ENCODE results near the gene DIDO1. TPM values are rescaled to one million over a fixed set of nuclear protein-coding genes. Genes with fewer than 3 reads are reported as not detected.

The DIDO1 gene
- total RNA-seq, 4 donors from 2014 or later = 64.6 to 143 (median 79.2) TPM

DNA sequence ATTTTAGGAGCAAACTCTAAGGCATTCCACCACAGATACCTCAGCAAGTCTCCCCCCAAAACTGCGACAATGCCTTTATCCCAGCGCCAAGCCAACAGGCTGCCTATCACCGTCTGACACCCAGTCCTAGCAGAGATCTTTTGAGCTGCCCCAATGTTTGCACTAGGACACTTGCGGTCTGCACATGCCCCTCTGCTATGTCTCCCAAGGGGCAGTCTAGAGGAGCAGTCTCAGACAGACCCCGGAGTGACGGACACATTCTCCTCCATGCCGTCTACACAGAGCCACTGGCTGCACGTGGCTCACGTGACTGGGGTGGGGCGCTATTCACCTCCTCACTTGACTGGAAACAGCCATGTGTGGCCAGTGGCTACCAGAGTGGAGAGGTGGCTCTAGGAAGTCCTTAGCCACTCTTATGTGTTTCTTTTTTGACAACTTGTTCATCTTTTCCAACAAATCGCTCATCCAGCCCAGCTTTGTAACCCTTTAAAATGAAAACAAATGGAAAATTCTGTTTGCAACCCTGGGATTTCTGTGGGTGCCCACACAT is 16.0 kb downstream of the DIDO1 start:
- no peak overlapping the region for H3K4me3 ChIP-seq
- H3K4me1 ChIP-seq = peaks cover 24% of the 10 kb centered on the region
- TF ChIP-seq CTCF (IDR thresholded peaks at IDR 0.05) (no peak), EP300 (IDR thresholded peaks at IDR 0.05) (no peak), POLR2A (IDR thresholded peaks at IDR 0.05) (no peak), POLR2AphosphoS5 (IDR thresholded peaks at IDR 0.05) (no peak)
- H3K27me3 ChIP-seq = no peaks in the 10 kb centered on the region
- no peak for DNase-seq (ENCODE audit: low spot score in 2 of 2)
- no peaks in the 10 kb centered on the region for H3K9me3 ChIP-seq
- H3K27ac ChIP-seq = no peak overlapping the region
- WGBS = 91% methylated on average over 11 of the region's 11 CpGs
- peaks cover 82% of the 10 kb centered on the region for H3K36me3 ChIP-seq

- Histone ChIP-seq H3K27ac (no peak overlapping the region), H3K4me1 (peaks cover 13% of the 10 kb centered on the region), H3K27me3 (no peaks in the 10 kb centered on the region), H3K9me3 (no peaks in the 10 kb centered on the region), H3K4me3 (no peak overlapping the region), H3K36me3 (peaks cover 92% of the 10 kb centered on the region)
- TF ChIP-seq CTCF (IDR thresholded peaks at IDR 0.05) (no peak), EP300 (IDR thresholded peaks at IDR 0.05) (no peak), POLR2A (IDR thresholded peaks at IDR 0.05) (no peak), POLR2AphosphoS5 (IDR thresholded peaks at IDR 0.05) (no peak)
- WGBS = 69% methylated on average over 18 of the region's 18 CpGs
- DNase-seq (ENCODE audit: low spot score in 2 of 2) = peak in 1 of 2 donors; percentile 36
Measured at GRCh38 chr20:62908971-62909791, 17.1 kb downstream of the DIDO1 start.

DNA sequence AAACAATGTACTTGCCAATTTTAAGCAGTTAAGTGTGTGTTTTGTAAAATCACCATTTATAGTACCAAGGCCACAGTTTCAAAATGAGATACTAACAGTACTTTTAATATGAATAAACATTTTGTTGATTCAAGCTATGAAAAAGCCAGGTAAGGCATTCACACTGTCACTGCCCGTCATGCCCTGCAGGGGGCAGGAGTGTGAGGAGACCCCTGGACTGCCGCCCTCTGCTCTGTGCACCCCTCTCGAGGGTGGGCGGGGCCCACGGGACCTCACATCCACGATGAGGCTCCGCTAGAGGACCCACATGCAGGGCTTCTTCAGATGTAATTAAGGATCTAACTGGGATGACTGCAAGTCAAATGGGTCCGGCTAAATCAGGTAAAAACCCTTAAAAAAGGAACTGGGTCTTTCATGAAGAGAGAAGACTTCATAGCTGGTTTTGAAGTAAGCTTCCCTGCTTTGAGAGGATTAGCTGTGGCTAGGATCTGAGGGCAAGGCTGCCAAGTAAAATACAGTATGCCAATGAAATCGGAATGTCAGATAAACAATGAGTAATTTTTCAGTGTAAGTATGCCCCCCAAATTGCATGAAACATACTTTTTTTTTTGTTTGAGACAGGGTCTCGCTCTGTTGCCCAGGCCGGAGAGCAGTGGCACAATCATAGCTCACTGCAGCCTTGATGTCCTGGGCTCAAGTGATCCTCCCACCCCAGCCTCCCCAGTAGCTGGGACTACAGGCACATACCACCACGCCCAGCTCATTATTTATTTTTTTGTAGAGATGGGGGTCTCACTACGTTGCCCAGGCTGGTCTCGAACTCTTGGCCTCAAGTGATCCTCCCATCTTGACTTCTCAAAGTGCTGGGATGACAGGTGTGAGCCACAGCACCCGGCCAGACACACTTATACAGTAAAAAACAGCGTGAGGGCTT is 18.7 kb downstream of the DIDO1 start:
- TF ChIP-seq POLR2A (IDR thresholded peaks at IDR 0.05) = no peak
- peak in 1 of 2 donors; percentile 46 for TF ChIP-seq CTCF (IDR thresholded peaks at IDR 0.05)
- Histone ChIP-seq H3K27ac (no peak overlapping the region), H3K4me1 (peaks cover 5% of the 10 kb centered on the region), H3K27me3 (no peaks in the 10 kb centered on the region), H3K36me3 (peaks cover 98% of the 10 kb centered on the region), H3K4me3 (no peak overlapping the region), H3K9me3 (no peaks in the 10 kb centered on the region)
- 76% methylated on average over 15 of the region's 16 CpGs for WGBS
- DNase-seq (ENCODE audit: low spot score in 2 of 2) = no peak

DNA sequence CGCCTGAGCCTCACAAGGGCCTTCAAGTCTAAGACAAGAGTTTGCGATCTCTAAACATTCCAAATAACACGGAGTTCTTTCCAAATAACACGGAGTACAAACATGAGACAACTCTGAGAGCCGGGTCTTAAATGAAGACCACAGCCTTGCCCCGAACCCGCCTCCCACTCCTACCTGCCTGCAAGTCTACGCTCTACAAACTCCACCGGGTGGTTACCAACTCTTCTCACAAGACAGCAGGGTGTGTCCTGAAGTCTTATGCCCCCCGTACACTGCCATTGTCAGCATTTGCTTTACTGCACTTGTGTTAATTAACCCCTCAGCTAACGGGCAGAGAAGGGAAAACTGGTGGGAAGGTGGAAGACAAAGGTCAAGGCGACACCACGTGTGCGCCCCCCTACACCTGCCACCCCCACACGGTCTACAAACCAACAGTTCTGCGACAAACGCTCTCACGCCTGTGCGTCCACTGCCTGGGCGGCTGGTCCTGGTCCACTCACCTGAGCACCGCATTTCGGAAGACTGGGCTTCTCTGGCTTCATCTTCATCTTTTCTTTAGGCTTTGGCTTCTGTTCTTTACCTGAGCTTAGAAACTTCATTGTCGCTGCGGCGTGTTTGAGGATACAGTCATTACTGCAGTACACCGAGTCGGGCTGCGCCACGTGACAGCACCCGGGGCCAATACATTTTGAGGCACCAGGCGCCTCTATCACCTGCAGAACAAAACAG is 19.5 kb downstream of the DIDO1 start:
- TF ChIP-seq POLR2AphosphoS5 (IDR thresholded peaks at IDR 0.05) (no peak), CTCF (IDR thresholded peaks at IDR 0.05) (no peak), POLR2A (IDR thresholded peaks at IDR 0.05) (no peak), EP300 (IDR thresholded peaks at IDR 0.05) (no peak)
- peaks cover 99% of the 10 kb centered on the region for H3K36me3 ChIP-seq
- H3K4me3 ChIP-seq = no peak overlapping the region
- 92% methylated on average over 31 of the region's 31 CpGs for WGBS
- no peaks in the 10 kb centered on the region for H3K27me3 ChIP-seq
- no peak for DNase-seq (ENCODE audit: low spot score in 2 of 2)
- peaks cover 1% of the 10 kb centered on the region for H3K4me1 ChIP-seq
- H3K27ac ChIP-seq = no peak overlapping the region
- H3K9me3 ChIP-seq = no peaks in the 10 kb centered on the region
